Parathyroid adenoma (tissue), 2 donors: Measurements from ENCODE around the gene ASB1.

Experiments used
- H2AFZ ChIP-seq: fragments of 300-600 bp; sonication (generic); one replicate; pipeline ENCODE4 v1.7.0; 2017; ENCODE audit warnings: antibody characterized with exemption, mild to moderate bottlenecking
- H3K27ac ChIP-seq: fragments of 300-600 bp; sonication (generic); one replicate; pipeline ENCODE4 v1.7.0; 2017
- H3K27me3 ChIP-seq: fragments of 300-600 bp; sonication (generic); one replicate; pipeline ENCODE4 v1.7.0; 2017; ENCODE audit warnings: low read length; ENCODE audit not compliant: control insufficient read depth, insufficient read depth
- H3K36me3 ChIP-seq: fragments of 300-600 bp; sonication (generic); one replicate; pipeline ENCODE4 v1.7.0; 2017; ENCODE audit warnings: low read length; ENCODE audit not compliant: control insufficient read depth, insufficient read depth
- H3K4me1 ChIP-seq: fragments of 300-600 bp; sonication (generic); one replicate; pipeline ENCODE4 v1.7.0; 2017; ENCODE audit warnings: control low read depth
- H3K4me2 ChIP-seq: fragments of 300-600 bp; sonication (generic); one replicate; pipeline ENCODE4 v1.7.0; 2017; ENCODE audit warnings: low read length
- H3K4me3 ChIP-seq: fragments of 300-600 bp; sonication (generic); one replicate; pipeline ENCODE4 v1.7.0; 2017; ENCODE audit warnings: low read depth, low read length
- H3K79me2 ChIP-seq: fragments of 300-600 bp; sonication (generic); one replicate; pipeline ENCODE4 v1.7.0; 2017; ENCODE audit warnings: control low read depth
- H3K9ac ChIP-seq: fragments of 300-600 bp; sonication (generic); one replicate; pipeline ENCODE4 v1.7.0; 2017; ENCODE audit warnings: mild to moderate bottlenecking
- H3K9me3 ChIP-seq: fragments of 300-600 bp; sonication (generic); one replicate; pipeline ENCODE4 v1.7.0; 2017; ENCODE audit warnings: low read length; ENCODE audit not compliant: control insufficient read depth
- CTCF ChIP-seq: fragments of 300-600 bp; sonication (generic); IDR thresholded peaks from one replicate; pipeline ENCODE4 v1.7.0; 2017; ENCODE audit warnings: antibody characterized with exemption, mild to moderate bottlenecking
- donor health status: primary hyperparathyroidism.

ASB1 gene

GRCh38 chr2:238445409-238446190, 18.9 kb downstream of the ASB1 start:
- Histone ChIP-seq H2AFZ (no peak overlapping the region), H3K9me3 (no peaks in the 10 kb centered on the region), H3K27ac (no peak overlapping the region), H3K79me2 (peaks cover 24% of the 10 kb centered on the region), H3K27me3 (no peaks in the 10 kb centered on the region), H3K36me3 (no peaks in the 10 kb centered on the region), H3K4me3 (no peak overlapping the region), H3K4me2 (no peak overlapping the region), H3K4me1 (no peaks in the 10 kb centered on the region), H3K9ac (no peak overlapping the region)
- no peak for TF ChIP-seq CTCF

- Histone ChIP-seq H2AFZ (no peak overlapping the region), H3K4me1 (no peaks in the 10 kb centered on the region), H3K36me3 (no peaks in the 10 kb centered on the region), H3K9me3 (no peaks in the 10 kb centered on the region), H3K27ac (no peak overlapping the region), H3K27me3 (no peaks in the 10 kb centered on the region), H3K9ac (no peak overlapping the region), H3K4me2 (no peak overlapping the region), H3K79me2 (peaks cover 24% of the 10 kb centered on the region), H3K4me3 (no peak overlapping the region)
- no peak for TF ChIP-seq CTCF
Measured at GRCh38 chr2:238446371-238446770, 19.6 kb downstream of the ASB1 start.

GRCh38 chr2:238448031-238448955, 21.6 kb downstream of the ASB1 start:
- TF ChIP-seq CTCF = no peak
- Histone ChIP-seq H3K4me1 (no peaks in the 10 kb centered on the region), H2AFZ (no peak overlapping the region), H3K27me3 (no peaks in the 10 kb centered on the region), H3K4me2 (no peak overlapping the region), H3K4me3 (no peak overlapping the region), H3K36me3 (no peaks in the 10 kb centered on the region), H3K9ac (no peak overlapping the region), H3K9me3 (no peaks in the 10 kb centered on the region), H3K27ac (no peak overlapping the region), H3K79me2 (peaks cover 24% of the 10 kb centered on the region)

- Histone ChIP-seq H3K4me1 (no peaks in the 10 kb centered on the region), H3K4me2 (no peak overlapping the region), H3K9ac (no peak overlapping the region), H3K9me3 (no peaks in the 10 kb centered on the region), H2AFZ (no peak overlapping the region), H3K4me3 (no peak overlapping the region), H3K36me3 (no peaks in the 10 kb centered on the region), H3K27me3 (no peaks in the 10 kb centered on the region), H3K79me2 (peaks cover 24% of the 10 kb centered on the region), H3K27ac (no peak overlapping the region)
- no peak for TF ChIP-seq CTCF
Measured at GRCh38 chr2:238449241-238449640, 22.5 kb downstream of the ASB1 start.
